HG03097 (cell line): Measurements from ENCODE around the gene ESYT1.
"Not testable (repeated sequence)": the region's sequence is repeated elsewhere in the genome, so short reads cannot be mapped to it uniquely, and the experiment has no call there.

Experiments used
- ATAC-seq: cut with Tn5 transposase; IDR thresholded peaks from one replicate; pipeline ENCODE4 v1.9.1; 2021; ENCODE audit not compliant: unreplicated experiment, low FRiP score

The ESYT1 gene

GRCh38 chr12:56155256-56155845 is 27.3 kb downstream of the ESYT1 start:
- no peak for ATAC-seq

DNA sequence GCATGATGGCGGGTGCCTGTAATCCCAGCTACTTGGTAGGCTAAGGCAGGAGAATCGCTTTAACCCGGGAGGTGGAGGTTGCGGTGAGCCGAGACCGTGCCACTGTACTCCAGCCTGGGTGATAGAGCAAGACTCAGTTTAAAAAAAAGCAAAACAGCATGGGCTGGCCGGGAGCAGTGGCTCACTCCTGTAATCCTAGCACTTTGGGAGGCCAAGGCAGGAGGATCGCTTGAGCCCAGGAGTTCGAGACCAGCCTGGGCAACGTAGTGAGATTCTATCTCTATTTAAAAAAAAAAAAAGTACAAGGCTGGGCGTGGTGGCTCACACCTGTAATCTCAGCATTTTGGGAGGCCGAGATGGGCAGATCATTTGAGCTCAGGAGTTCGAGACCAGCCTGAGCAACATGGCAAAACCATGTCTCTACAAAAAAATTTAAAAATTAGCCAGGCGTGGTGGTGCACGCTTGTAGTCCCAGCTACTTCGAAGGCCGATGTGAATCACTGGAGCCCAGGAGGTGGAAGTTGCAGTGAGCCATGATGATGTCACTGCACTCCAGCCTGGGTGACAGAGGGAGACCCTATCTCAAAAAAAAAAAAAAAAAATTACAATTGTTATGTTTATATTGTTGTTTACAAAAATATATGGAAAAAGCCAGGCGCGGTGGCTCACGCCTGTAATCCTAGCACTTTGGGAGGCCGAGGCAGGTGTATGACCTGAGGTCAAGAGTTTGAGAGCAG is 28.6 kb downstream of the ESYT1 start:
- ATAC-seq, result not testable (repeated sequence)

GRCh38 chr12:56157201-56158028 is 29.3 kb downstream of the ESYT1 start:
- ATAC-seq, result peak; percentile 17

DNA sequence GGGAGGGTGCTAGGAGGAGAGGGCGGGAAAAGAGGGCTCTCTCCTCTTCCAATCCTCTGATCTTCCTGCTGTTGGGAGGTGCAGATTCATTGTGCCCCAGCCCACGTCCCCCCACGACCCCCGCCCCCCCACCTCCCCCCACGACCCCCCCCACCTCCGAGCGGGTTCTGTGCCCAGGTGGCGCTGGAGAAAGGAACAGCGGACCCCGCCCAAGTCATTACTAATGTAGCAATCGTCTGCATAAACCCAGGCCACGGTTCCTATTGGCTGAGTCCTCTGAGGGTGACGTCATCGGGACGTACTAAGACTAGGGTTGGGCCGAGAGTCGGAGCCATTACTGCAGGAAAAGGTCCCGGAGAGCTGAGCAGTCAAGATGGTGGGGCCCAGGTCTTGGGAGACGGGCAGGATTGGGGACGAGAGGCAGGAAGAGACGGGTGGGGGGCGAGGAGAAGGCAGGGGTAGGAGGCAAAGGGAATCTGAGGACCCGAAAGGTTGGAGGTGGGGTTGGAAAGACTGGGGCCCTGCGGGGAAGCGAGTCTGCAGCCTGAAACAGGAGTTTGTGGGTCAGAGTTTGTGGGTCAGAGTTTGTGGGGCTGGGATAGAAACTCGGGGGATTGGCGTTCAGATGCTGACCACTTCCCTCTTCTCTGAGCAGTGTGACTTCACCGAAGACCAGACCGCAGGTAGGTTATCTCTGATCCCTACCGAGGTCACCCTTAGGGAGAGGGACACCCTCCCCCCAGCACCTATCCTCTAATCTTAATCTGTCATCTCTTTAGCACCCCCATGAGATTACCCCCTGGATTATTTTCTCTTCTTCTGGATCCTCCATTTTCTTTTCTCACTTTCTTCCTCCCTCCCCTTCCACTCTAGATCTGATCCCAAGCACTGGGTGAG is 30.2 kb downstream of the ESYT1 start, which contains the start of gene MYL6:
Gene MYL6 (plus strand): TSS at position 331 of the 897 bp plus-strand sequence. CDS start 43 bp downstream, at position 374.
- ATAC-seq, result peak; percentile 57

DNA sequence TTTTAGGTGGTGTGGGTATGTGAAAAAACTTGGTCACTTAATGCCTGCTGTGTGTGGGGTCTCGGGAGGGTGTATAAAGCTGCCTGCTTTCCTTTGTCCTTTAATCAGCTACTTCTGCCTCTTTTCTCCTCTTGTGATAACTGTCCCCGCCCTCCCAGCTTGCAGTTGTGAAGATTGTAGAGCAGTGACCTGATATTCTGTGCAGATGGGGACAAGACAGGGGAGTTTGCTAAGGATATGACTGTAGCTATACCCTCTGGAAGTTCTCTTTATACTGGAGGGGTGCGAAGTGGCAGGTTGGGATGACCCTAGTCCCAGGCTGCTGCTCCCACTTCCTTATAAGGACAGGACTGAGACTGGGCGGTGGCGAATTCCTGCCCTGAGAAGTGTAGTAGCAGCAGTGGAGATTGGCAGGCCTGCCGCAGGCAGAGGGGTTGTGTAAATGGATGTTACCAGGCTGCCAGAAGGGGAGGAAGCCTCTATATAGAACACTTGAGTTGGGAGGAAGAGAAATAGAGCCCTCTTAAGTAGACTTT is 30.9 kb downstream of the ESYT1 start:
- no peak for ATAC-seq

DNA sequence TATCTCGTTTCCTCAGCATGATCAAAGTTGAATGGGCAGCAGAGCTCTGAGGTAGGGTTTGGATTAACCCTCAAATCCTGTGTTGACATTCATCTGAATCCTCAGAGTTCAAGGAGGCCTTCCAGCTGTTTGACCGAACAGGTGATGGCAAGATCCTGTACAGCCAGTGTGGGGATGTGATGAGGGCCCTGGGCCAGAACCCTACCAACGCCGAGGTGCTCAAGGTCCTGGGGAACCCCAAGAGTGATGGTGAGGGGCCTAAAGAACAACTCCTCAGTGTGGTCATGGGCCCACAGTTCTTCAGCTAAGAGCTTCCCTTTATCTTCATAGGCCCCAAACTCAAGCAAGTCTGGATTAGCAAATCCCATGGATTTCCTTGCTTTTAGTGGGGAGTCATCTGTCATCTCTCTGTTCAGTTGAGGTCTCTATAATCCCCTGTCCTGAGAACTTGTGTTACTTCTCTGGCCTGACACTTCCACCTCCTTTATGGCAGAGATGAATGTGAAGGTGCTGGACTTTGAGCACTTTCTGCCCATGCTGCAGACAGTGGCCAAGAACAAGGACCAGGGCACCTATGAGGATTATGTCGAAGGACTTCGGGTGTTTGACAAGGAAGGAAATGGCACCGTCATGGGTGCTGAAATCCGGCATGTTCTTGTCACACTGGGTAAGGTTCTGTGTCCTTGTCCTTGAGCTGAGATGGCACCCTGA is 31.6 kb downstream of the ESYT1 start:
- no peak for ATAC-seq

DNA sequence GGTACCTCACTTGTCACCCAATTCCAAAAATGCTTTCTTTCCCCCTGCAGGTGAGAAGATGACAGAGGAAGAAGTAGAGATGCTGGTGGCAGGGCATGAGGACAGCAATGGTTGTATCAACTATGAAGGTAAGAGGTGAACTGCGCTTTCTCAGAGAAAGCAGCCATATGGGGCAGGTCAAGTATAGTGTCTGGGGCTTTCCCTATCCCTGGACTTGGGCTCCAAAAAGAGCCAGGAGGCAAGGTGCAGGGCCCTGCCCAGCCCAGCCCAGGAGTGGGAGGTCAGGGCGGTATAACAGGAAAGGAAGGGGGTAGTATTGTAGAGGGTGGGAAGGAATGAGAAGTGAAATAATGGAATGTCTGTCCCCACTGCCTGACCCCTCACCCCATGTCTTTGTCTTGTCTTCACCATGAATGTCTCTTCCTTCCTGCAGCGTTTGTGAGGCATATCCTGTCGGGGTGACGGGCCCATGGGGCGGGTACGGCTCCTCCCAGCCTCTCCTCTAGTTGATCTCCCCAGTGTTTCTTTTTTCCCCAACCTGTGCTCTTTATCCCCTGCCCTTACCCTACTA is 32.2 kb downstream of the ESYT1 start:
- no peak for ATAC-seq

- ATAC-seq, result no peak
Observed at GRCh38 chr12:56160894-56161689, 33.0 kb downstream of the ESYT1 start.

DNA sequence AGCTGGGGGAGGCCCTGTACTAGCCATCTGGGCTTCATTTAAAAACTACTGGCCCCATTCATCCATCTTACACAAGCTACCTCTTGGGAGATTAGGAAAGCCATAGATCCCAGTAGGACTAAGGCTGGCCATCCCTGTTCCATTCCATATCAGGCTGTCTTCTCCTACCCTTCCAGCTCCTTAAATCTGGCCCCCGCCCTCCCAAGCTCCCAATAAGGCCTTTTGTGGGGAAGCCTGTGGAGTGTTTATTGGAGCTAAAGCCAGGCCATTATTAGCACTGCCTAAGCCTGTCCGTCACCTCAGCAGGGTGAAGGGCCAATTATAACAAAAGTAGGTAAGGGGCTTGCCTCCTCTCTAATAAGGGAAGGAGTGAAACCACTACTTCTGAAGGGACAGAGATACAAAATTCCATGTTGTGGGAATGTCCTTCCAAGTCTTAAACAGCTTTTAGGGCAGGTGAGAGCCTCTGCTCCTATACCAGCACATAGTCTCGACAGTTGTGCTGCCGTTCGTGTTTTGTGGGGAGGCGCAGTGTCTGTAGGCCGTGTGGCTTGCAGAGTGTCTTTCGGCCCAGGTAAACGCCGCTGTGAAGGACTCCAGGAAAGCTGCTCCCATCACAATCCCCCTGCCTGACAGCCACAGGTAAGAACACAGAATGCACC is 33.8 kb downstream of the ESYT1 start:
- ATAC-seq, result no peak

- no peak for ATAC-seq
Observed at GRCh38 chr12:56162468-56163290, 34.6 kb downstream of the ESYT1 start.

- no peak for ATAC-seq
Observed at GRCh38 chr12:56163533-56164344, 35.7 kb downstream of the ESYT1 start.

GRCh38 chr12:56164345-56164729 is 36.3 kb downstream of the ESYT1 start:
- ATAC-seq, result no peak

DNA sequence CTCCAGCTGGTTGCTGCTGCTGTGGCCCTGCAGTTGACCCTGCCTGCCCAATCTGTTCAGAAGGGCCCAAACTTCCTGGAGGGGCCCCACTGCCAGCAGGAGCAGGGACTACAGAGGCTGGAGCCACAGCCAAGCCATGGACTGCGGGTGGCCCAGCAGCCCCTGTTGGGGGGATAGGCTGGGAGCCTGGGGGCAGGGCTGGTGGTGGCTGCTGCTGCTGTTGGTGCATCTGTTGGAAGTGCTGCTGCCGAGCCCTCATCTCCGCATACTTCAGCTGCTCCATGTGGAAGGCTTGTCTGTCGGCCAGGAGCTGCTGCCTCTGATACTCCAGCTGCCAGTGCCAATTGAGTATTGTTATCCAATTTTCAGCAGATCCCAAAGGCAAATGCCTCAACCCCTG is 37.3 kb downstream of the ESYT1 start:
- ATAC-seq, result no peak

- ATAC-seq, result no peak
Observed at GRCh38 chr12:56169229-56169759, 41.2 kb downstream of the ESYT1 start.

DNA sequence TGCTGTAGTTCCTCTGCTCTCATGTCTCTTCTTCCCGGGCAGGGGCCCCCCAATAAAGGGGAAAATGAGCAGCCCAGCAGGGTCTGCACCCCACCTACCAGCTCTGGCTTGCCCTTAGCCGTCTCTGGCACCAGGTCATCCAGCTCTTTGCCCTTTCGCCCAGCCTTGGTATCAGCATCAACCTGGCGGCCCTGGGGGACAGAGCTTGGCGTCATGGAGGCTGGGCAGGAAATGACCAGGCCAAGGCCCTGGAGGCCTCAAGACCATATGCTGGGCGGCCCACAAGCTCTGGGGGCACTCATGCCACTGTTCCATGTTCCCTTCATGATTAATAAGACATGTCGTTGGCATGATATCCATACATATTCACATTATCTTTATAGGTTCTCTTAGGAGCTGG is 44.8 kb downstream of the ESYT1 start:
- ATAC-seq, result no peak

DNA sequence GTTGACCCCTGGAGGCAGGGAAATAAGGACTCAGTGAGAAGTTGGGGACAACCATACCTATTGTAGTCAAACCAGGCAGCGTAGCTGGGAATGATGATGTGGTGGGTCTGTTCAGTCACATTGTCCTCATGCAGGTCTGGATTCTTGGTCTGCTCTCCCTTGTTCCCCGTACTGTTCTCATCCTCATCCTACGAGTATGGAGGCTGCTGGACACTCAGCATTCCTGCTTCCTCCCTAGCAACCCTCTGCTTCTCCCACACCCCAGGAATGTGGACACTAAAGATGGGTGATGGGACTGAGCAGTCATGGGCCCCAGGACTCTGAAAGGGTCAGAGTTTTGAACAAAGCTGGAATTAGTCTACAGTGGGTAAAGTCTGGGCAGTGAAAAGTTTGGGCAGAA is 50.3 kb downstream of the ESYT1 start:
- no peak for ATAC-seq
